H1 (cell line): Measurements from ENCODE around the gene DPYD. TPM values are rescaled to one million over a fixed set of nuclear protein-coding genes. Genes with fewer than 3 reads are reported as not detected.

ENCODE experiments used
- BCL11A ChIP-seq, 2 experiments: IDR thresholded peaks; one replicate each; pipeline ENCODE4 v1.6.1; 2011; ENCODE audit warnings: low read depth in 2 of 2, low read length in 2 of 2, mild to moderate bottlenecking in 2 of 2
- CEBPB ChIP-seq: IDR thresholded peaks from 2 replicates; pipeline ENCODE4 v1.6.1; 2012; ENCODE audit warnings: low read depth, low read length
- RFX5 ChIP-seq: IDR thresholded peaks from 2 replicates; pipeline ENCODE4 v1.6.1; 2011; ENCODE audit warnings: low read depth, low read length, improper control_type of control experiment, borderline replicate concordance
- SIN3A ChIP-seq, 2 experiments: IDR thresholded peaks in 1 of 2; conservative IDR thresholded peaks in 1 of 2; 2 replicates each; pipeline ENCODE4 v1.6.1; 2011 to 2012; ENCODE audit warnings: low read length in 2 of 2, improper control_type of control experiment in 1 of 2, low read depth in 1 of 2, mild to moderate bottlenecking in 1 of 2
- polyA plus RNA-seq, 7 experiments: library from polyadenylated mRNA; depleted of rRNA in 3 of 7; stranded (reverse) in 5 of 7; unstranded in 2 of 7; fragments of >200 nt in 5 of 7; fragments of 200-250 nt in 2 of 7; gene quantifications; 1 replicate in 5 of 7; 2 replicates in 1 of 7; 4 replicates in 1 of 7; pipeline versions ENCODE4 v1.2.1 to v1.2.3, GENCODE V29; 2011 to 2013; ENCODE audit warnings: missing spikeins in 2 of 7, mixed read lengths in 2 of 7
- total RNA-seq: library from RNA; stranded (reverse); fragmentation: NEBNext Ultra II Directional; extraction: Animal tissue kit (Norgen Biotek cat#: 25700); gene quantifications from 2 replicates; pipeline ENCODE4 v1.2.1, GENCODE V29; 2021
- TF ChIP-seq, protein P1 (sequence below): IDR thresholded peaks from 2 replicates; pipeline ENCODE4 v1.6.1; 2012; ENCODE audit warnings: low read length, inconsistent platforms

DPYD gene
- total and polyA plus RNA-seq, 2 of the 8 experiments (the other 6 are each of a cell fraction or from before 2014, with no cell fraction given) = 0.29 to 0.73 TPM

DNA sequence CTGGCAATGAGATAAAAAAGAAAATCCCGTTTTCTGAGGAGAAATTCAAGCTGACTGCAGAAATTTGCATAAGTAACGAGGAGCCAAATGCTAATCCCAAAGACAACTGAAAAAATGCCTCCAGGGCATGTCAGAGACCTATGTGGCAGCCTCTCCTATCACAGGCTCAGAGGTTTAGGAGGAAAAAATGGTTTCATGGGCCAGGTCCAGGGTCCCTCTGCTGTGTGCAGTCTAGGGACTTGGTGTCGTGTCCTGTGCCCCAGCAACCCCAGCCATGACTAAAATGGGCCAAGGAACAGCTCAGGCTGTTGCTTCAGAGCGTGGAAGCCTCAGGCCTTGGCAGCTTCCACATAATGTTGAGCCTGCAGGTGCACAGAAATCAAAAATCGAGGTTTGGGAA is 456.5 kb downstream of the DPYD start (continued):
- TF ChIP-seq SIN3A (conservative IDR thresholded peaks at IDR 0.05 in 1 of 2, IDR thresholded peaks at IDR 0.05 in 1 of 2; ENCODE audit: low read depth in 1 of 2, low read length in 2 of 2) (no peak), RFX5 (no peak), BCL11A (IDR thresholded peaks at IDR 0.05; ENCODE audit: low read depth in 2 of 2, low read length in 2 of 2) (no peak), CEBPB (no peak)
- TF ChIP-seq, protein P1, sequence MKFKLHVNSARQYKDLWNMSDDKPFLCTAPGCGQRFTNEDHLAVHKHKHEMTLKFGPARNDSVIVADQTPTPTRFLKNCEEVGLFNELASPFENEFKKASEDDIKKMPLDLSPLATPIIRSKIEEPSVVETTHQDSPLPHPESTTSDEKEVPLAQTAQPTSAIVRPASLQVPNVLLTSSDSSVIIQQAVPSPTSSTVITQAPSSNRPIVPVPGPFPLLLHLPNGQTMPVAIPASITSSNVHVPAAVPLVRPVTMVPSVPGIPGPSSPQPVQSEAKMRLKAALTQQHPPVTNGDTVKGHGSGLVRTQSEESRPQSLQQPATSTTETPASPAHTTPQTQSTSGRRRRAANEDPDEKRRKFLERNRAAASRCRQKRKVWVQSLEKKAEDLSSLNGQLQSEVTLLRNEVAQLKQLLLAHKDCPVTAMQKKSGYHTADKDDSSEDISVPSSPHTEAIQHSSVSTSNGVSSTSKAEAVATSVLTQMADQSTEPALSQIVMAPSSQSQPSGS = no peak
